Stimulated activated CD8-positive, alpha-beta memory T cell treated with anti-CD3 and anti-CD28 coated beads, Interleukin-15, amount 100 ng/mL, for 48 hours (primary cell): Measurements from ENCODE around the gene NUCKS1.

Source experiments
- DNase-seq, 2 donors: peaks; one replicate each; pipeline ENCODE4 v3.0.0-alpha.2; 2020; ENCODE audit warnings: low read depth in 2 of 2

The NUCKS1 gene

DNA sequence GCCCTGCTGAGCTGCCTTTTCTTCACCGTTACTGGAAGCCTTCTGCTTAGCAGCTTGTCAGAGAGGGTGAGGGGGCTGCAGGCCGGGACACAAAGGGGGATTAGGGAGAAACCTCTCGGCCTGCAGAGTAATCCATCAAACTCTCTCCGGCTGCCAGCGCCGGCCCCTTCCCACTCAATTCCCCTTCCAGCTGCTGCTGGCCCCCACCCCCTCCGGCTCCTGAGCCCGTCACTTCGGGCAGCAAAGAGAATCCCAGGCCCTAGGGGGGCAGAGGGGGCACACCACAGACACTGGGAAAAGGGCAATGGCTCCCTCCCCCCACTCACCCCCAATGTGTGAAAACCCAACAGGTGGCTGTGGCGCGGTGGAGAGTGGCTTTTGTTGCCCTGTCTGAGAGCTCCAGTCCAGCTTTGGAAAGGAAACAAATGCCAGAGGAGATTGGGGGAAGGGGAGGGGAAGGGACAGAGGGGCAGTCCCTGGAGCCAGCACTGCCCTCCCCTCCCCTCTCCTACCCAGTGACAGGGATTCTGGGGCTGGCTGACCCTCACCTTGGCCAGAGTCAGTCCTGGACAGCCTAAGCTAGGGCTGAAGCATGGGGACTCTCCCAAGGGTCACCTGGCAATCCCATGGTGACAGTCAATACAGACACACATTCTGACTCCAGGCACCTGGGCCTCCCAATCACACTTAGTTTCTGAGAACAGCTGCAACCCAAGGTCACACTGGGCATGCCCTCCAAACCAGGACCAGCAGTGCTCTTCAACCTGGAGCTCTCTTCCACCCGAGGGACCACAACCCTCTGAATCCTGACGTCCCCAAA lies 79.2 kb downstream of the NUCKS1 start:
- no peak for DNase-seq

DNA sequence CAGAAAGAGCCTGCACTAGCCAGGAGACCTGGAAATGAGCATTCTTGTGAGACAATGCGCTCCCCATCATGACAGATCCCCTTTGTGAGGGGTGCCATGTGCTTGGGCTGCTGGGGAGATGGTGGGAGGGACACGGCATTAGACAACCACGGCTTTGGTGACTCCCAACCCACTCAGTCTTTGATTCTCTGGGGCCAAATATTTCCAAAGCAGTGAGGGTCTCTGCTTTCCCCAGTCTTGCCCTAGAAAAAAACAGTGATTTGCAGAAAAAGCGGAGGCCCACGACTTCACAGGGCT lies 79.9 kb downstream of the NUCKS1 start:
- no peak for DNase-seq

DNA sequence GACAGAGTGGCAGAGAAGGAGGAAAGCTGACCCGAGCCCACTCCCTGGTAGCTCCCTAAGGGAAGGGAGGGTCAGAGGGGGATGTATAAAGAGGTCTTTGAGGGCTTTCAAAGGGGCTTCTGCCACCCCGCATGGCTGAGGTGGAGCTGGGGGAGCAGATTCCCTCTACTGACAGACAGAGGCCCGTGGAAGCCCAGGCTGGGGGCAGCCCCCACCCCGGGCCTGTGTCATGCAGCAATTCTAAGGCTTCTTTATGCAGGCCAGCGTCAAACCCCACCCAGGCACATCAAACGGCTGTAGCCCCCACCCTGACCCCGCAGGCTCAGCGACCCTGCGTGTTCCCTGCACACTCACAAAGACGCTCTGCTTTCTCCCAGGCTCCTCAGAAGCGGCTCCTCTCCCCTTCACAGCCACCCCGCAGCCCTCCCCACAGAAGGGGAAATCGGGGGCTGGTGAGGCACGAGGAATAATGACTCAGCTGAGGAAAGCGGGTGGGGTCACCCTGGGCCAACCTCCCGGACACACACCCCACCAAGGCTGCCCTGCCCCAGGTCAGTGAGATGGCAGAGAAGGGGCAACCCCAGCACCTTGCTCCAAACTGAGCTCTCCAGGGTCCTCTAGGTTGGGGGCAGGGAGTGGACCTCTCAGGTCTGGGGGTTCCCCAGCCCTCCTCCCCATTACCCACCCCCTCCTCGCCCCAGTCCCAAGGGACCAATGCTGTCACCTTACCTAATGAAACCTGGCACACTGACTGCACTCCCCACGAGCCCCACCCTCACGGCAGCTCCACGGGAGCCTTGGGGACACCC lies 80.4 kb downstream of the NUCKS1 start:
- no peak for DNase-seq

DNA sequence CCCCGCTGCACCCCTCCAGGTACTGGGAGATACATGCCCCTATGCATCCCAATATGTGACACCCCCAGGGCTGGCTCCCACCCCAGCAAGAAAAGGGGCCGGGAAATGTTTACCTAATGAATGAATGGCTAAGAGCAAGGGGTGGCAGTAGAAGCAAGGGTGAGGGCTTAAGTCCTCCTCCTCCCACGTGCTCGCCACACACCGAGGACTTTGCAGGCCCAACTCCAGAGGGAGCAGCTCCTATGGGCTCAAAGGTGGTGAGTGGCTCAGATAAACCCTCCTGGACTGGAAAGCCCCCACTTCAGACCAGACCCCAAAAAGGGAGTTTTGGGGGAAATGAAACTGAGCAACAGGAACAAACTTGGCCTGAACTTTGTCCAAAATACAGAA lies 81.0 kb downstream of the NUCKS1 start:
- no peak for DNase-seq

DNA sequence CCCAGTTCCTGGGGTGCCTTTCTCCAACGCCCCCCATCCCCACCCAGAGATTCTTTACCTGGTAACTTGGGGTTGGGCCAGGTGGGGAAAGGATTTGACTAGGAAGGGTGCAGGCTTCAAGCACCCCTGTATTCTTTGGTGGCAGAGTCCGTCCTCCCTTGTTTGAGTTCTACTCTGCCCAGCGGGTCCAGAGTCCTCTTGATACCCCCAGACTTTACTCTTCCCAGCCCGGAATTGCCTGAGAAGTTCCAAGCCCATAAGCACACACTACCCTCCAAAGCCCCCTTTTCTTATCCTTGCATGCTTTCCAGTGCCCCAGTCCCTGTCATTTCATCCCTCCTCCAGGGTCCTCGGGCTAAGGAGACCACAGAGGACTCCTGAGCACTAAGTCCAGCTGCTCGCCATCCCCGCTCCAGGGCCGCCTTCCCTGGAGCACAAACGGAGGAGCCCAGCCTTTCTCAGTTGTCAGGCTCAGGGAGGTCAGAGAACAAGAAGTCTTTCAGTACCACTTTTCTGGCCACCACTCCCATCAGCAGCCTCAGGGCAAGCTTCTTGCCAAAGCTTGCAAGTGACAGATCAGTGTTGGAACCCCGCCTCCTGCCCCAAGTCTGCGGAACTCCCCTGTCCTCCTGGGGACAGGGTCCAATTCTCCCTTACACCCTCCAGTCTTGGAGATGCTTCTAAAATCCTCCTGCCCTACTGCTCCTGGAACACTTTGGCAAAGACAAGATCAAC lies 81.9 kb downstream of the NUCKS1 start:
- DNase-seq = no peak

DNA sequence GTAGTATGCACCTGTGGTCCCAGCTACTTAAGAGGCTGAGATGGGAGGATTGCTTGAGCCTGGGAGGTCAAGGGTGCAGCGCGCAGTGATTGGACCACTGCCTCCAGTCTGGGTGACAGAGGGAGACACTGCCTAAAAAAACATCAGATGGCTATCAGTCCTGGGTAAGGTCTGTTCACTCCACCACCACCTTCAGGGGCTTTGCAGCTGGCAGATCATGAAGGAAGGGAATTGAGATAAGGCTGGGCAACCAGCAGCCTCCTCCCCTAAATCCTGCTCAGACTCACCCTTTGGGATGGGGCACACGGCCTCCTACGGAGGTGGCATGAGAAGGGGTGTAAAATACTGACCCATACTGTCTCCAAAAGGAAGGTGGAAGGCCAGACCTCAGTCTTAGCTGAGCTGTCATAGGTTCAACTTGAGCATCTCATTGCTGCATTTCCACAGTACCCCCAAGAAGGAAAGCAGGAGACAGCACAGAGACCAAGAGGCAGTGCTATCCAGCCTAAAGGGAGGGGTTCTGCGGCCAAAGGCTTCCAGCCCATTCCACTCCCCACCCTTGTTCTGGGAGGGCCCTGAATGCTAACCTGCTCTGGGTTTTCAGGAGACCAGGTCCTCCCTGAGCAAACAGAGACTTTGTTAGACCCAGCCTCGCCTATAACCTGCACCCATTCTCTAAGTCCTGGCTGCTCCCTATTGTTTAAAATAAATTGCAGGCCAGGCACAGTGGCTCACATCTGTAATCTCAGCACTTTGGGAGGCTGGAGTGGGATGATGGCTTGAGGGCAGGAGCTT lies 83.4 kb downstream of the NUCKS1 start:
- no peak for DNase-seq

DNA sequence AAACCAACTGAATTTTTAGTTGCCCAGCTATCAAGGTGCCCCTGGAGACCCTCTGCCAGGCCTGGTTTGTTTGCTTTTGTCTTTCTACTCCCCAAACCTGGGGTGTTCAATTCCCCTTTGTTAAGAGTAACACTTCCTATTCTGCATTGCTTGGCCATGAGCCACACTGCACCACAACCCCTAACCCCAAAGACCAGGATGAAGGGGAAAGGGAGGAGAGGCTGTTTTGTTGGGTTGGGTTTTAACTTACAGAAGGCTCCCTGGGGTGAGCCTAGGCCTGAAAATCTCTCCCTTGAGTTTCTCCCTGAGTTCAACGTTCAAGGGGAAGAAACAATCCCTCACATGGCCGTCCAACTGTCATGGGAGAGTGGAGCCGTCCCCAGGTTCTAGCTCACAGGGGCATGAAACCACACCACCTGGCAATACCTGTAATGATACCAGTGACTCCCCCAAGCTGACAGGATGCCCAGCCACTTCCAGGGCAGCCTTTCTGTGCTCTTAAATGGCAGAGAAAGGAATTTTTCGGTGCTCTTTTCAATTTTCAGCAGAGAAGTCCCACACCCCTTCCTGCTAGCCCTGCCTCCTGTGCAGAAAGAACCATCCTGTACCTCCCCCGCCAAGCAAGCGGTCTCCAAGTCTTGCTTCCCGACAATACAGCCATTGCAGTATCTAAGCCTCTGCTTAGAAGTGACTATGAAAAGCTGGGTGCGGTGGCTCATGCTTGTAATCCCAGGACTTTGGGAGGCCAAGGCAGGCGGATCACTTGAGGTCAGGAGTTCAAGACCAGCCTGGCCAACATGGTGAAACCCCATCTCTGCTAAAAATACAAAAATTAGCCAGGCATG lies 84.6 kb downstream of the NUCKS1 start:
- no peak for DNase-seq

DNA sequence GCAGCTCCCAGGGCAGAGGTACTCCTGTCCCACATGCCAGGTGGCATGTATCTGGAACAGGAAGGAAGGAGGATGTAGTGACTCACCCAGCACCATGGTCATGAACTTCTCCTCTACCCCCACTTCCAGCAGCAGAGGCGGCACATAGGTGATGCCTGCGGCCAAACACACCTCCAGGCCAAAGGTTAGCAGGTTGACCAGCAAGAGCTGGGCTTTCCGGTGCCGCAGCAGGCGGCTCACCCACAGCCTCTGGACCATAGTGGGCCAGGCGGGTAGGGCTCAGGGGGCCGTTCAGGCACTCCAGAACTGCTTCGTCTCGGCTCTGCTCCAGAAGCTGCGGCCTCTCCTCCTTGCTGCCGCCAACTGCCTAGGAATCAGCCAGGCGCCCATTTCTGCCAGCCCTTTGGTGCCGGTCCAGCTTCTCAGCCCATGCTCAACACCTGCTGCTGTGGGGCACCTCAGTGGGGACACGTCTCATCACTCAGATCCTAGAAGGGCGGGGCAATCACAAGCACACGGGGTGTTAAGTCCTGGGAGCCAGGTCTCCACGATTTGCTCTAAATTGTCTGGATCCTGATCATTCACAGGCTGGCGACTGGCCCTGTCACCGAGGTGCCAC lies 85.5 kb downstream of the NUCKS1 start:
- DNase-seq = no peak

DNA sequence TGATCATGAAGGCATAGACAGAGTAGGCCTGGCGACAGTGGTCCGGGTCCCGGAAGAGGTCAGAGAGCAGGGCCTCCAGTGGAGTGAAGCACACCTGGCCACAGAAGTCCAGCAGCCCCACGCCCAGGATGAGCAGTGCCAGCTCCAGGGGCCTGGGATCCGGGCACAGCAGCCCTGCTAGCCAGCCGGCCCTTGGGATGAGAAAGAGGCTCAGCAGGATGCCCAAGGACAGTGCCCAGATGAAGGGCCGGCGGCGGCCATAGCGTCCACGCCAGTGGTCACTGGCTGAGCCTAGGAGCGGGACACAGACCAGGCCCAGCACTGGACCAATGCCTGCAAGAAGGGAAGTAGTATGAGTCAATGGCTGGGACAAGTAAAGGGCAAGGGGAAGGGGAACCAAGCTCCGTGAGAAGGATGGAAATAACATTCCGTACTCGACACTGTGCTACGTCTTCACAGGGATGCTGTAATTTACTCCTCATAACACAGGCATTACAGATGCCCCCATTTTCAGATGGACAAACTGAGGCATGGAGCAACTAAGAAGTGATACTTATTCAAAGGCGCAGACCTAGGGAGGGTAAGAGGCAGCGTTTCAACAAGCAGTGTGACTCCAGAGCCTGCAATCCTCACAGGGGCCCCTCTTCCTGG lies 86.6 kb downstream of the NUCKS1 start:
- DNase-seq = no peak
